ENCODE results near the gene PTMA.

The PTMA gene

DNA sequence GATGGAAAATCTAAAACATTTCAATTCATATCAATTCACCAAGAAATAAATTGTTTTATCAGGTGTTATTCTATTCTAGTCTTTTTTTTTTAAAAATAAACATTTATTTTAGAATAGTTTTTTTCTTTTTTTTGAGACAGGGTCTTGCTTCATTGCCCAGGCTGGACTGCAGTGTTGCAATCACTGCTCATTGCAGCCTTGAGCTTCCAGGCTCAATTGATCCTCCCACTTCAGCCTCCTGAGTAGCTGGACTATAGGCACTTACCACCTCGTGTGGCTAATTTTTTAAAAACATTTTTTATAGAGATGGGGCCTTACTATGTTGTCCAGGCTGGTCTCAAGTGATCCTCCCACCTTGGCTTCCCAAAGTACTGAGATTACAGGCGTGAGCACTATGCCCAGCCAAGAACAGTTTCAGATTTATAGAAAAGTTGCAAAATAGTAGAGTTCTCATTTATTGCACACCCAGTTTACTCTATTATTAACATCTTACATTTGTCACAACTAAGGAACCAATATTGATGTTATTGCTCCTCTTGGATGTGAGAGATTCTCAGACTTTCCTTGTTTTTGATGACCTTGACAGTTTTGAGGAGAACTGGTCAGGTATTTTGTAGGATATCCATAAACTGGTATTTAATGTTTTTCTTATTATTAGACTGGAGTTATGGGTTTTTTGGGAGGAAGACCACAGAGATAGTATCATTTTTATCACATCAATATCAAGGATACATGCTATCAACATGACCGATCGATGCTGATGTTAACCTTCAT lies 42.9 kb downstream of the PTMA start:
- H3K4me1 ChIP-seq (ENCODE audit: control insufficient read depth, low read length), result 0 out of 2 replicates have a peak, but pooled peaks cover 3% of the 10 kb centered on the region
- H3K36me3 ChIP-seq (ENCODE audit: control insufficient read depth, low read length), result no peaks in the 10 kb centered on the region
- H3K27me3 ChIP-seq (ENCODE audit: control insufficient read depth, low read length), result no peaks in the 10 kb centered on the region
- no peaks in the 10 kb centered on the region for H3F3A ChIP-seq (ENCODE audit: control insufficient read depth, insufficient read depth)
- no peaks in the 10 kb centered on the region for H3K9me2 ChIP-seq (replicated peaks; ENCODE audit: control insufficient read depth, low read length)
- no peaks in the 10 kb centered on the region for H3K79me2 ChIP-seq (ENCODE audit: control insufficient read depth, low read length)
- H4K20me1 ChIP-seq (ENCODE audit: control insufficient read depth, insufficient read depth, low read depth, low read length), result no peaks in the 10 kb centered on the region
- no peak overlapping the region for H3K4me2 ChIP-seq (ENCODE audit: low read length)
- no peak overlapping the region for H3K4me3 ChIP-seq (ENCODE audit: low read length)
- TF ChIP-seq EZH2phosphoT487 (IDR thresholded peaks at IDR 0.05; ENCODE audit: borderline replicate concordance, low read length), result no peak
- TF ChIP-seq, protein P1, sequence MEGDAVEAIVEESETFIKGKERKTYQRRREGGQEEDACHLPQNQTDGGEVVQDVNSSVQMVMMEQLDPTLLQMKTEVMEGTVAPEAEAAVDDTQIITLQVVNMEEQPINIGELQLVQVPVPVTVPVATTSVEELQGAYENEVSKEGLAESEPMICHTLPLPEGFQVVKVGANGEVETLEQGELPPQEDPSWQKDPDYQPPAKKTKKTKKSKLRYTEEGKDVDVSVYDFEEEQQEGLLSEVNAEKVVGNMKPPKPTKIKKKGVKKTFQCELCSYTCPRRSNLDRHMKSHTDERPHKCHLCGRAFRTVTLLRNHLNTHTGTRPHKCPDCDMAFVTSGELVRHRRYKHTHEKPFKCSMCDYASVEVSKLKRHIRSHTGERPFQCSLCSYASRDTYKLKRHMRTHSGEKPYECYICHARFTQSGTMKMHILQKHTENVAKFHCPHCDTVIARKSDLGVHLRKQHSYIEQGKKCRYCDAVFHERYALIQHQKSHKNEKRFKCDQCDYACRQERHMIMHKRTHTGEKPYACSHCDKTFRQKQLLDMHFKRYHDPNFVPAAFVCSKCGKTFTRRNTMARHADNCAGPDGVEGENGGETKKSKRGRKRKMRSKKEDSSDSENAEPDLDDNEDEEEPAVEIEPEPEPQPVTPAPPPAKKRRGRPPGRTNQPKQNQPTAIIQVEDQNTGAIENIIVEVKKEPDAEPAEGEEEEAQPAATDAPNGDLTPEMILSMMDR (IDR thresholded peaks at IDR 0.05; ENCODE audit: low read depth, low read length, poor library complexity, severe bottlenecking), result no peak
- no peaks in the 10 kb centered on the region for H3K9me3 ChIP-seq (ENCODE audit: control insufficient read depth, insufficient read depth, low read length)
- no peak overlapping the region for H3K27ac ChIP-seq (ENCODE audit: low read depth, low read length)

DNA sequence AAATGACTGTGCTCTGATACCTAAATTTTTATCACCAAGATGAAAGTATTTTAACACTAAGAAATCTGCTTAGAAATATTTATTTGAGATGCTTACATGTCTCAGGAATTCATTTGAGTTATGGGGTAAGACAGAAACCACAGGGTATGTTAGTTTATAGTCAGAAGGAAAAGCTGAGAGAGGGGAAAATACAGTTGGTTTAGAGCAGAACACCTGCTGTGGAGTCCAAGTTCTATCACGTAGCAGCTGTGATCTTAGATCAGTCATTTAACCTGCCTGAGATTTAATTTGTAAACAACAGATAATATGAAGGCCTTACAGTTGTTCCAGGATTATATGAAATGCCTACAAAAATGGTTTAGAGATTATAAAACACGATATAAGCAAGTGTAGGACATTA lies 43.7 kb downstream of the PTMA start:
- H3K36me3 ChIP-seq (ENCODE audit: control insufficient read depth, low read length), result no peaks in the 10 kb centered on the region
- H4K20me1 ChIP-seq (ENCODE audit: control insufficient read depth, insufficient read depth, low read depth, low read length), result no peaks in the 10 kb centered on the region
- no peaks in the 10 kb centered on the region for H3F3A ChIP-seq (ENCODE audit: control insufficient read depth, insufficient read depth)
- no peak overlapping the region for H3K4me2 ChIP-seq (ENCODE audit: low read length)
- no peak overlapping the region for H3K4me3 ChIP-seq (ENCODE audit: low read length)
- no peak overlapping the region for H3K27ac ChIP-seq (ENCODE audit: low read depth, low read length)
- no peak for TF ChIP-seq EZH2phosphoT487 (IDR thresholded peaks at IDR 0.05; ENCODE audit: borderline replicate concordance, low read length)
- TF ChIP-seq, protein P1 (IDR thresholded peaks at IDR 0.05; ENCODE audit: low read depth, low read length, poor library complexity, severe bottlenecking), result no peak
- no peaks in the 10 kb centered on the region for H3K27me3 ChIP-seq (ENCODE audit: control insufficient read depth, low read length)
- H3K4me1 ChIP-seq (ENCODE audit: control insufficient read depth, low read length), result 0 out of 2 replicates have a peak, but pooled peaks cover 3% of the 10 kb centered on the region
- no peaks in the 10 kb centered on the region for H3K9me2 ChIP-seq (replicated peaks; ENCODE audit: control insufficient read depth, low read length)
- no peaks in the 10 kb centered on the region for H3K79me2 ChIP-seq (ENCODE audit: control insufficient read depth, low read length)
- H3K9me3 ChIP-seq (ENCODE audit: control insufficient read depth, insufficient read depth, low read length), result no peaks in the 10 kb centered on the region

DNA sequence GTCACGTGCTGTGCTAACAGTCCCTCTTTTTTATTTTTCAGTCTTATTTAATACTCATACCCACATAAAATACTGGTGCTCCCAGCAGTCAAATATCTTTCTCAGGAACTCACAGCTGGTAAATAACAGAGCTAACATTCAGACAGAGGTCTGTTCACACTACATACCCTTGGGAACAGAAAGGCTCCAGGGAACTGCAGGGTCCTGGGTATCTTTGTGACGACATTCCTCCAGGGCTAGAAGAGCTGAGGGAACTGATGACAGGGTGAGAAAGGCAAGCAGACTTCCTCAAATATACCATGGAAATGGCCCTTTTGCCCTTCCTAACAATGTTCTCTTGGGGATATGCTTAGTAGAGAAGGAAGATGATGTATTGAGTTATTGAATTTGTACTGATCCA lies 53.4 kb downstream of the PTMA start:
- Histone ChIP-seq H3K79me2 (ENCODE audit: control insufficient read depth, low read length) (peaks cover 4% of the 10 kb centered on the region), H3K9me2 (replicated peaks; ENCODE audit: control insufficient read depth, low read length) (no peaks in the 10 kb centered on the region), H3K27ac (ENCODE audit: low read depth, low read length) (no peak overlapping the region), H3K9me3 (ENCODE audit: control insufficient read depth, insufficient read depth, low read length) (no peaks in the 10 kb centered on the region), H3K4me1 (ENCODE audit: control insufficient read depth, low read length) (peaks cover 7% of the 10 kb centered on the region), H3K4me3 (ENCODE audit: low read length) (no peak overlapping the region), H3K36me3 (ENCODE audit: control insufficient read depth, low read length) (no peaks in the 10 kb centered on the region), H3K4me2 (ENCODE audit: low read length) (no peak overlapping the region), H4K20me1 (ENCODE audit: control insufficient read depth, insufficient read depth, low read depth, low read length) (peaks cover 6% of the 10 kb centered on the region; the same call in 1 of the 2 replicates), H3F3A (ENCODE audit: control insufficient read depth, insufficient read depth) (no peaks in the 10 kb centered on the region), H3K27me3 (ENCODE audit: control insufficient read depth, low read length) (no peaks in the 10 kb centered on the region)
- TF ChIP-seq EZH2phosphoT487 (IDR thresholded peaks at IDR 0.05; ENCODE audit: borderline replicate concordance, low read length), result no peak
- TF ChIP-seq, protein P1 (IDR thresholded peaks at IDR 0.05; ENCODE audit: low read depth, low read length, poor library complexity, severe bottlenecking), result no peak

Data from DOHH2 (cell line).